Measurements from ENCODE around the gene TMEM181.

GRCh38 chr6:158573542-158573931 lies 13.6 kb downstream of the TMEM181 start:
- TF ChIP-seq, protein P1, sequence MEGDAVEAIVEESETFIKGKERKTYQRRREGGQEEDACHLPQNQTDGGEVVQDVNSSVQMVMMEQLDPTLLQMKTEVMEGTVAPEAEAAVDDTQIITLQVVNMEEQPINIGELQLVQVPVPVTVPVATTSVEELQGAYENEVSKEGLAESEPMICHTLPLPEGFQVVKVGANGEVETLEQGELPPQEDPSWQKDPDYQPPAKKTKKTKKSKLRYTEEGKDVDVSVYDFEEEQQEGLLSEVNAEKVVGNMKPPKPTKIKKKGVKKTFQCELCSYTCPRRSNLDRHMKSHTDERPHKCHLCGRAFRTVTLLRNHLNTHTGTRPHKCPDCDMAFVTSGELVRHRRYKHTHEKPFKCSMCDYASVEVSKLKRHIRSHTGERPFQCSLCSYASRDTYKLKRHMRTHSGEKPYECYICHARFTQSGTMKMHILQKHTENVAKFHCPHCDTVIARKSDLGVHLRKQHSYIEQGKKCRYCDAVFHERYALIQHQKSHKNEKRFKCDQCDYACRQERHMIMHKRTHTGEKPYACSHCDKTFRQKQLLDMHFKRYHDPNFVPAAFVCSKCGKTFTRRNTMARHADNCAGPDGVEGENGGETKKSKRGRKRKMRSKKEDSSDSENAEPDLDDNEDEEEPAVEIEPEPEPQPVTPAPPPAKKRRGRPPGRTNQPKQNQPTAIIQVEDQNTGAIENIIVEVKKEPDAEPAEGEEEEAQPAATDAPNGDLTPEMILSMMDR (conservative IDR thresholded peaks at IDR 0.05; ENCODE audit: low read depth, low read length), result no peak
- TF ChIP-seq EZH2 (IDR thresholded peaks at IDR 0.05; ENCODE audit: borderline replicate concordance, low read depth, low read length, poor library complexity, severe bottlenecking), result no peak
